ENCODE results near the gene CPNE1.

DNA sequence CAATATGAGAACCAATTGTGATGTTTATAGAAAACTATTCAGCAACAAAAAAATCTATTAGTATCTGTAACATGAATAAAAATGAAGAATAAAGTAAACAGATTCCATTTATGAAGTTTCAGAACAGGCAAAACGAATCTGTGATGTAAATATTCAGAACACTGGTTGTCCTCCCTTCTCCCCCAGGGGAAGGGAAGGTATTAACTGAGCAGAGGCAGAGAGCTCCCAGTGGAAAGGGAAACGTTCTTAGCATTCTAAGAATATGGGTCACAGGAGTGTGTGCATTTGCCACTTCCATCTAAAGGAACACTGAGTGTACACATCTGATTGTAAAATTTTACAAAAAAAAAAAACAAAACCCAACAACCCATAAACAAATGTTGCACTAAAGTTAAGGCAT, 25.9 kb downstream of the CPNE1 start:
- TF ChIP-seq CTCF (IDR thresholded peaks at IDR 0.05; ENCODE audit: low read depth, low read length) (no peak), EZH2phosphoT487 (IDR thresholded peaks at IDR 0.05; ENCODE audit: low read depth) (no peak)
